Measurements from ENCODE around the gene SHC1. TPM values are rescaled to one million over a fixed set of nuclear protein-coding genes. Genes with fewer than 3 reads are reported as not detected.

SHC1 gene
- total and polyA plus RNA-seq, 7 donors, result 33.2 to 87.2 (median 67.3) TPM

- intact Hi-C loops (cut with DNase I), result loop anchor here (2.0 to 5.0 kb wide), 2 partner anchors 39 to 53 kb away; partner anchors contain the start of gene ZBTB7B (in 1 of the 2)
- no peak for ATAC-seq
These were observed 6.9 kb downstream of the SHC1 start for GRCh38 chr1:154963643-154964042.

DNA sequence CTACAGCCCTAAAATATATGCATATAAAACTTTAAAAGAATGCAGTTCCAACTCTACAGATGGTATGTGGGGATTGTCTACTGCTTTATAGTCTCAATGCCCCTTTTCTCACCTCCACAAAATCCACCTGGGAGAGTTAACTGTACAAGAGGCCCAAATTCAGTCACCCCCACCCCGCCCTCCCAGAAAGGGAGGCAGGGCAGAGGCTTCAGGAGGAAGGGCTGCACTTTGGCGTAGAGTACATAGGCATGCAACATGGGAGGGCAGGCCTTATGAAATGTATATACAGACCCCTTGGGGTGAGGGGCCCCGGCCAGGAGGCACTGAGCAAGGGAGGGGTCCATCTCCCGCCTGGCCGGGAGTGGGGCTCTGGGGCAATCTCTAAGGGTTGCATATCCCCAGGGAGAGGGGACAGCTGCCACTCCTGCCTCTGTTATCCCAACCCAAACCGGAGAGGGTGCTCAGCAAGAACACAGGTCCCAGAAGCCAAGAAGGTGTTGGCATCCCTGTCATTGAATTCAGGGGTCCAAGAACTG lies 7.7 kb downstream of the SHC1 start:
- ATAC-seq (no peak), DNase-seq (peak; percentile 12 to 51)
- no peak for TF ChIP-seq CTCF (IDR thresholded peaks at IDR 0.05)
- WGBS, 3 donors, result 49 to 61% (median 58%) methylated on average over 6 of the region's 6 CpGs
- H3K9me3 ChIP-seq, result no peaks in the 10 kb centered on the region
- peaks cover 30% of the 10 kb centered on the region for H3K4me1 ChIP-seq
- H3K4me3 ChIP-seq, result peak overlapping the region; percentile 76
- H3K27ac ChIP-seq, result peak overlapping the region; percentile 93
- peaks cover 0 to 70% of the 10 kb centered on the region in 2 donors for H3K36me3 ChIP-seq (ENCODE audit: insufficient read depth in 1 of 2, low read depth in 1 of 2)
- H3K27me3 ChIP-seq (ENCODE audit: insufficient read depth in 3 of 3, low read length in 2 of 3), result no peaks in the 10 kb centered on the region
- intact Hi-C loops (cut with DNase I), result loop anchor here (2.0 to 5.0 kb wide), 2 partner anchors 39 to 54 kb away; partner anchors contain the start of gene ZBTB7B (in 1 of the 2)

More at GRCh38 chr1:154963643-154964042, 6.9 kb downstream of the SHC1 start:
- peak overlapping the region; percentile 76 for H3K4me3 ChIP-seq
- peak; percentile 4 to 33 for DNase-seq
- TF ChIP-seq CTCF (IDR thresholded peaks at IDR 0.05), result no peak
- WGBS, 3 donors, result 74 to 84% (median 75%) methylated on average over 8 of the region's 8 CpGs
- peaks cover 30% of the 10 kb centered on the region for H3K4me1 ChIP-seq
- H3K27me3 ChIP-seq (ENCODE audit: insufficient read depth in 3 of 3, low read length in 2 of 3), result no peaks in the 10 kb centered on the region
- peak overlapping the region; percentile 23 for H3K27ac ChIP-seq
- no peaks in the 10 kb centered on the region for H3K9me3 ChIP-seq
- peaks cover 0 to 69% of the 10 kb centered on the region in 2 donors for H3K36me3 ChIP-seq (ENCODE audit: insufficient read depth in 1 of 2, low read depth in 1 of 2)

DNA sequence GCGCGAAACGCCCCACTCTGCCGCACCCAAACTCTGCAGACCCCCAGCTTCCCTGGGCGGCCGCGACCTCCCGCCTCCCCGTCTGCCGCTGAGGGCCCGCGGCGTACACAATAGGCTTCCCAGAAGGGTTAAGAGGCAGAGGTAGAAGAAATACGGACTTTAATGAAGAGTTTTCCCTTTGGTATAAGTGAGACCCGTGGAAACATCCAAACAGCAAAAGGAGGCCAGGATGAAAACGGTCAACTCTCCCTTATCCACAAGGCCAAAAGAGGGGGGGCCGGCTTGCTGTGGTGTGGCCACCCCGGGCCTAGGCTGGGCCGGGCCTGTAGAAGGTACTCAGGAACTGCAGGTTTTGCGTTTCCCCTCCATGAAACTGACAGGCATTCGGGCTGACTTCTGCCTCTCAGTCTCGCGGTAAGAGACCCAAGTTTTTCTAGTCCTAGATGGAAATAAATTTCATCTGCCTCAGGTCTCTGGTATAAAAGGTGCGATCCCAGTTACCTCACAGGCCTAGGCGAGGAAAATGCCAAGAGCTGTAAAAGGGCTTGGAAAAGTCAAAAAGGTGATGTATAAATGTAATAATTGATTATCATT lies 8.3 kb downstream of the SHC1 start:
- 2 to 6% (median 2%) methylated on average over 22 to 25 of the region's 25 CpGs for WGBS, 3 donors
- no peak for TF ChIP-seq CTCF (IDR thresholded peaks at IDR 0.05)
- H3K27me3 ChIP-seq (ENCODE audit: insufficient read depth in 3 of 3, low read length in 2 of 3), result no peaks in the 10 kb centered on the region
- no peaks in the 10 kb centered on the region for H3K9me3 ChIP-seq
- H3K27ac ChIP-seq, result peak overlapping the region; percentile 93
- H3K4me1 ChIP-seq, result peaks cover 29% of the 10 kb centered on the region
- H3K36me3 ChIP-seq (ENCODE audit: insufficient read depth in 1 of 2, low read depth in 1 of 2), result peaks cover 0 to 64% of the 10 kb centered on the region in 2 donors
- DNase-seq, result peak in 1 of 2 donors; percentile 40
- H3K4me3 ChIP-seq, result peak overlapping the region; percentile 76
- intact Hi-C loops (cut with DNase I), result loop anchor here (2.0 to 5.0 kb wide), 2 partner anchors 40 to 55 kb away; partner anchors contain the start of gene ZBTB7B (in 1 of the 2)
- peak in 3 of 4 donors; percentile 2 to 39 (median 25) for ATAC-seq

DNA sequence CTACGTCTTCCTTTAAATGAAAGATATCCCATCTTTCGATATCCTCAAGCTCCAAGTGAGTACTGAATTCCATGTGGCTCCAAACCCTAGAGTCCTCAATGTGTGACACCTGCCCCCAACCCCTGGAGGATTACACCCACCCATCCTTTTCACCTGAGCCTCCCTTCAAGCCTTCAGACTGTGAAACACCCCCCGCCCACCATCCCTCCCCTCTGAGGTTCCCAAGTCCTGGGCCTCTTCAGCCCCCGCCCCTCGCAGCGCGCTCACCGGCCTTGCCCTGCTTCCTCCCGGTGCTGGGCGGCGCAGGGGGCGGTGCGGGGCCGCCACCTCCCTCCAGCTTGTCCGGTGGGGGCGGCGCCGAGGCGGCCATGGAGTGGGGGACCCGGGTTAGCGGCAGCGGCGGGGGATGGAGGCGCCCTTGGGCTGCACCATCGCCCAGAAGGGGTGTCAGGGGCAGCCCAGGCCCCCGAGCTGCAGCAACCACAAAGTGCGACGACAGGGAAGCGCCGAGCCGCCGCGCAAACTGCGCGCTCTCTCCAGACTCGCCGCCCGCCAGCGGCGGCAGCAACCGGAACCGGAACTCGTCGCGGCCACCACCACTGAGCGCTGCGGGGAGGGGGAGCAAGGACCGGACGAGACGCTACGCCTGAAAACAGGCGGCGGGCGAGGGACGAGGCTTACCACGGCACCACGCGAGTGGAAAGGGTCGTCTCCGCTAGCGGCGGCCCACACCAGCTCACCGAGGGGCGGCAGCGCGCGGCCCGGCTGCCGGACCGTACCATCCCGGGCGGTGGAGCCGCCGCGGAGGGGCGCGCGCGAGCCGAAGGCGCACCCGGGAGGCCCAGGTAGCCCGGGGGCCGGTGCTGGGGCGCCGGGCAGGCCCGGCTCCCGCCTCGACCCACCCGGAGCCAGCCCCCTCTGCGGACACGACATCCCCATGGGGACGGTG lies 9.1 kb downstream of the SHC1 start, which contains the start of gene PYGO2:
Gene PYGO2, minus strand, starts transcription at position 576 of the 949 bp plus-strand sequence. Its CDS starts 206 bp downstream, at position 370.
- Histone ChIP-seq H3K4me1 (peaks cover 30% of the 10 kb centered on the region), H3K9me3 (no peaks in the 10 kb centered on the region), H3K36me3 (ENCODE audit: insufficient read depth in 1 of 2, low read depth in 1 of 2) (peaks cover 0 to 56% of the 10 kb centered on the region in 2 donors), H3K27ac (peak within 1 kb of the TSS; percentile 93), H3K27me3 (ENCODE audit: insufficient read depth in 3 of 3, low read length in 2 of 3) (no peaks in the 10 kb centered on the region), H3K4me3 (peak within 1 kb of the TSS; percentile 76)
- peak; percentile 72 for TF ChIP-seq CTCF (IDR thresholded peaks at IDR 0.05)
- DNase-seq, result peak; percentile 84 to 90
- intact Hi-C loops (cut with DNase I), result loop anchor here (2.0 to 5.0 kb wide), 2 partner anchors 41 to 55 kb away; partner anchors contain the start of gene ZBTB7B (in 1 of the 2)
- ATAC-seq, result peak; percentile 82 to 86 (median 83)
- WGBS, 3 donors, result 0% methylated on average over 57 to 93 of the region's 93 CpGs

Measured in psoas muscle (tissue), 8 donors.